ENCODE data around the gene TPSAB1. TPM values are rescaled to one million over a fixed set of nuclear protein-coding genes. Genes with fewer than 3 reads are reported as not detected.

Gene TPSAB1
- total and polyA plus RNA-seq, 2 experiments from 2014 or later, result not detected

GRCh38 chr16:1277617-1278282, 37.2 kb downstream of the TPSAB1 start:
- H3K4me2 ChIP-seq (ENCODE audit: unreplicated experiment), result no peak overlapping the region

GRCh38 chr16:1278477-1278876, 38.0 kb downstream of the TPSAB1 start:
- no peak overlapping the region for H3K27ac ChIP-seq
- no peaks in the 10 kb centered on the region for H3K9me3 ChIP-seq (ENCODE audit: low read depth)
- TF ChIP-seq EZH2 (IDR thresholded peaks at IDR 0.05; ENCODE audit: insufficient read depth, poor library complexity, severe bottlenecking) (no peak), EZH2phosphoT487 (IDR thresholded peaks at IDR 0.05; ENCODE audit: insufficient read depth, low read depth) (no peak)
- H4K20me1 ChIP-seq (ENCODE audit: insufficient read depth), result no peaks in the 10 kb centered on the region
- no peak for DNase-seq
- no peaks in the 10 kb centered on the region for H3K9me2 ChIP-seq (ENCODE audit: insufficient read depth)
- whole genome bisulfite sequencing, 2 experiments (ENCODE audit: low coverage in 1 of 2, low lambda C conversion rate in 2 of 2, missing lambda C conversion rate in 2 of 2), result 18 to 19% methylated on average over 18 of the region's 18 CpGs
- no peaks in the 10 kb centered on the region for H3K79me2 ChIP-seq (ENCODE audit: insufficient read depth)
- H3K4me1 ChIP-seq (ENCODE audit: insufficient read depth), result no peaks in the 10 kb centered on the region
- peaks cover 4% of the 10 kb centered on the region; the same call in 1 of the 2 replicates for H3K27me3 ChIP-seq (replicated peaks; ENCODE audit: insufficient read depth)
- no peak overlapping the region for H3K4me2 ChIP-seq (ENCODE audit: unreplicated experiment)
- H3K36me3 ChIP-seq (ENCODE audit: low read depth), result no peaks in the 10 kb centered on the region
- H3K4me3 ChIP-seq, result no peak overlapping the region
- H2AFZ ChIP-seq, result no peak overlapping the region
- no peaks in the 10 kb centered on the region for H3F3A ChIP-seq (ENCODE audit: insufficient read depth)
- H3K9ac ChIP-seq, result no peak overlapping the region
- in situ Hi-C loops (cut with MboI), result no loop called here

More at GRCh38 chr16:1277617-1278282, 37.2 kb downstream of the TPSAB1 start:
- WGBS, 2 experiments (ENCODE audit: low coverage in 1 of 2, low lambda C conversion rate in 2 of 2, missing lambda C conversion rate in 2 of 2), result 33 to 39% methylated on average over 18 to 21 of the region's 21 CpGs
- H3F3A ChIP-seq (ENCODE audit: insufficient read depth), result no peaks in the 10 kb centered on the region
- no peaks in the 10 kb centered on the region for H3K4me1 ChIP-seq (ENCODE audit: insufficient read depth)
- H3K4me3 ChIP-seq, result no peak overlapping the region
- DNase-seq, result no peak
- in situ Hi-C loops (cut with MboI), result no loop called here
- no peaks in the 10 kb centered on the region for H4K20me1 ChIP-seq (ENCODE audit: insufficient read depth)
- H3K27me3 ChIP-seq (replicated peaks; ENCODE audit: insufficient read depth), result peaks cover 4% of the 10 kb centered on the region; the same call in 1 of the 2 replicates
- H2AFZ ChIP-seq, result no peak overlapping the region
- no peak for TF ChIP-seq EZH2 (IDR thresholded peaks at IDR 0.05; ENCODE audit: insufficient read depth, poor library complexity, severe bottlenecking)
- no peak for TF ChIP-seq EZH2phosphoT487 (IDR thresholded peaks at IDR 0.05; ENCODE audit: insufficient read depth, low read depth)
- H3K36me3 ChIP-seq (ENCODE audit: low read depth), result no peaks in the 10 kb centered on the region
- H3K9me2 ChIP-seq (ENCODE audit: insufficient read depth), result no peaks in the 10 kb centered on the region
- no peak overlapping the region for H3K9ac ChIP-seq
- H3K27ac ChIP-seq, result no peak overlapping the region
- H3K9me3 ChIP-seq (ENCODE audit: low read depth), result no peaks in the 10 kb centered on the region
- no peaks in the 10 kb centered on the region for H3K79me2 ChIP-seq (ENCODE audit: insufficient read depth)

GRCh38 chr16:1279081-1279944, 38.8 kb downstream of the TPSAB1 start:
- Histone ChIP-seq H3K4me3 (no peak overlapping the region), H3F3A (ENCODE audit: insufficient read depth) (no peaks in the 10 kb centered on the region), H3K4me2 (ENCODE audit: unreplicated experiment) (no peak overlapping the region), H4K20me1 (ENCODE audit: insufficient read depth) (no peaks in the 10 kb centered on the region), H3K27me3 (replicated peaks; ENCODE audit: insufficient read depth) (peaks cover 4% of the 10 kb centered on the region; the same call in 1 of the 2 replicates), H3K9ac (no peak overlapping the region), H2AFZ (no peak overlapping the region), H3K9me2 (ENCODE audit: insufficient read depth) (no peaks in the 10 kb centered on the region), H3K79me2 (ENCODE audit: insufficient read depth) (no peaks in the 10 kb centered on the region), H3K27ac (no peak overlapping the region), H3K9me3 (ENCODE audit: low read depth) (no peaks in the 10 kb centered on the region), H3K4me1 (ENCODE audit: insufficient read depth) (no peaks in the 10 kb centered on the region), H3K36me3 (ENCODE audit: low read depth) (no peaks in the 10 kb centered on the region)
- WGBS, 2 experiments (ENCODE audit: low coverage in 1 of 2, low lambda C conversion rate in 2 of 2, missing lambda C conversion rate in 2 of 2), result 67% methylated on average over 27 to 28 of the region's 30 CpGs
- in situ Hi-C loops (cut with MboI), result no loop called here
- TF ChIP-seq EZH2phosphoT487 (IDR thresholded peaks at IDR 0.05; ENCODE audit: insufficient read depth, low read depth), result no peak
- TF ChIP-seq EZH2 (IDR thresholded peaks at IDR 0.05; ENCODE audit: insufficient read depth, poor library complexity, severe bottlenecking), result no peak
- DNase-seq, result no peak

- in situ Hi-C loops (cut with MboI), result no loop called here
- Histone ChIP-seq H3K36me3 (ENCODE audit: low read depth) (no peaks in the 10 kb centered on the region), H3K4me2 (ENCODE audit: unreplicated experiment) (no peak overlapping the region), H3K27ac (no peak overlapping the region), H3K4me1 (ENCODE audit: insufficient read depth) (no peaks in the 10 kb centered on the region), H3K9ac (no peak overlapping the region), H4K20me1 (ENCODE audit: insufficient read depth) (no peaks in the 10 kb centered on the region), H3K79me2 (ENCODE audit: insufficient read depth) (no peaks in the 10 kb centered on the region), H3K9me2 (ENCODE audit: insufficient read depth) (no peaks in the 10 kb centered on the region), H3K9me3 (ENCODE audit: low read depth) (no peaks in the 10 kb centered on the region), H2AFZ (no peak overlapping the region), H3K4me3 (no peak overlapping the region), H3K27me3 (replicated peaks; ENCODE audit: insufficient read depth) (peaks cover 4% of the 10 kb centered on the region; the same call in 1 of the 2 replicates), H3F3A (ENCODE audit: insufficient read depth) (no peaks in the 10 kb centered on the region)
- 73 to 77% methylated on average over 25 to 29 of the region's 29 CpGs for WGBS, 2 experiments (ENCODE audit: low coverage in 1 of 2, low lambda C conversion rate in 2 of 2, missing lambda C conversion rate in 2 of 2)
- TF ChIP-seq EZH2phosphoT487 (IDR thresholded peaks at IDR 0.05; ENCODE audit: insufficient read depth, low read depth) (no peak), EZH2 (IDR thresholded peaks at IDR 0.05; ENCODE audit: insufficient read depth, poor library complexity, severe bottlenecking) (no peak)
- no peak for DNase-seq
Observed at GRCh38 chr16:1279945-1280589, 39.6 kb downstream of the TPSAB1 start.
